Measurements from ENCODE around the gene ANXA6.

The ANXA6 gene

DNA sequence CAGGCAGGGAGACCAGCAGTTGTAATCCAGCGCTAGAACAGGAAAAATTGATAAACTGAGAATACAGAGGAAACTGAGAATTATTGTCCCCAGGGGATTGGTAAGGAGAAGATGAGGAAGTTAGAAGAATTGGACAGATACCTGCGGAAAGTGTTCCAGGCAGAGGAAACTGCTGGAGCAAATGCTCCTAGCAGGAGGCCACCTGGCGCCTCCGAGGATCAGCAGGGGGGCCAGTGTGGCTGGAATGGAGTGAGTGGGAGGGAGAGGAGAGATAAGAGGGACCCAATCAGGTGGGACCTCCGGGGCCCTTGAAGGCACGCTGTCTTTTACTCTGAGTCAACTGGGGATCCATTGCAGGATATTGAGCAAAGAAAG lies 695 bp upstream of the ANXA6 start:
- H3K4me3 ChIP-seq (ENCODE audit: low read depth in 1 of 2, low read length in 2 of 2) = peak overlapping the region; percentile 72 to 85; a peak in 3 of 4 replicates
- H3K36me3 ChIP-seq (ENCODE audit: insufficient read depth, low read length) = no peaks in the 10 kb centered on the region; the same call in 1 of the 2 replicates
- no peak for TF ChIP-seq EZH2 (IDR thresholded peaks at IDR 0.05; ENCODE audit: borderline replicate concordance, low read depth, low read length, severe bottlenecking)
- TF ChIP-seq, protein P1, sequence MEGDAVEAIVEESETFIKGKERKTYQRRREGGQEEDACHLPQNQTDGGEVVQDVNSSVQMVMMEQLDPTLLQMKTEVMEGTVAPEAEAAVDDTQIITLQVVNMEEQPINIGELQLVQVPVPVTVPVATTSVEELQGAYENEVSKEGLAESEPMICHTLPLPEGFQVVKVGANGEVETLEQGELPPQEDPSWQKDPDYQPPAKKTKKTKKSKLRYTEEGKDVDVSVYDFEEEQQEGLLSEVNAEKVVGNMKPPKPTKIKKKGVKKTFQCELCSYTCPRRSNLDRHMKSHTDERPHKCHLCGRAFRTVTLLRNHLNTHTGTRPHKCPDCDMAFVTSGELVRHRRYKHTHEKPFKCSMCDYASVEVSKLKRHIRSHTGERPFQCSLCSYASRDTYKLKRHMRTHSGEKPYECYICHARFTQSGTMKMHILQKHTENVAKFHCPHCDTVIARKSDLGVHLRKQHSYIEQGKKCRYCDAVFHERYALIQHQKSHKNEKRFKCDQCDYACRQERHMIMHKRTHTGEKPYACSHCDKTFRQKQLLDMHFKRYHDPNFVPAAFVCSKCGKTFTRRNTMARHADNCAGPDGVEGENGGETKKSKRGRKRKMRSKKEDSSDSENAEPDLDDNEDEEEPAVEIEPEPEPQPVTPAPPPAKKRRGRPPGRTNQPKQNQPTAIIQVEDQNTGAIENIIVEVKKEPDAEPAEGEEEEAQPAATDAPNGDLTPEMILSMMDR (IDR thresholded peaks at IDR 0.05; ENCODE audit: borderline replicate concordance, extremely low read depth, low read length, poor library complexity, severe bottlenecking) = no peak
- no peaks in the 10 kb centered on the region for H3K9me3 ChIP-seq (ENCODE audit: insufficient read depth, low read length, severe bottlenecking)
- H3K4me1 ChIP-seq (ENCODE audit: insufficient read depth, low read length) = peaks cover 52% of the 10 kb centered on the region
- ATAC-seq (ENCODE audit: insufficient read depth, low read depth) (no peak), DNase-seq (no peak)
- H3K27me3 ChIP-seq (ENCODE audit: insufficient read depth, low read length, poor library complexity) = no peaks in the 10 kb centered on the region
- H3K9ac ChIP-seq (ENCODE audit: low read depth, low read length) = peak overlapping the region; percentile 87
- peak overlapping the region; percentile 88 for H2AFZ ChIP-seq (ENCODE audit: low read depth, low read length)
- peaks cover 11% of the 10 kb centered on the region for H4K20me1 ChIP-seq (ENCODE audit: insufficient read depth, low read length)
- H3K27ac ChIP-seq (ENCODE audit: low read length) = peak overlapping the region; percentile 87
- peaks cover 54% of the 10 kb centered on the region for H3K79me2 ChIP-seq (ENCODE audit: insufficient read depth, low read length)
- H3K4me2 ChIP-seq (ENCODE audit: insufficient read depth, low read length) = peak overlapping the region; percentile 88

DNA sequence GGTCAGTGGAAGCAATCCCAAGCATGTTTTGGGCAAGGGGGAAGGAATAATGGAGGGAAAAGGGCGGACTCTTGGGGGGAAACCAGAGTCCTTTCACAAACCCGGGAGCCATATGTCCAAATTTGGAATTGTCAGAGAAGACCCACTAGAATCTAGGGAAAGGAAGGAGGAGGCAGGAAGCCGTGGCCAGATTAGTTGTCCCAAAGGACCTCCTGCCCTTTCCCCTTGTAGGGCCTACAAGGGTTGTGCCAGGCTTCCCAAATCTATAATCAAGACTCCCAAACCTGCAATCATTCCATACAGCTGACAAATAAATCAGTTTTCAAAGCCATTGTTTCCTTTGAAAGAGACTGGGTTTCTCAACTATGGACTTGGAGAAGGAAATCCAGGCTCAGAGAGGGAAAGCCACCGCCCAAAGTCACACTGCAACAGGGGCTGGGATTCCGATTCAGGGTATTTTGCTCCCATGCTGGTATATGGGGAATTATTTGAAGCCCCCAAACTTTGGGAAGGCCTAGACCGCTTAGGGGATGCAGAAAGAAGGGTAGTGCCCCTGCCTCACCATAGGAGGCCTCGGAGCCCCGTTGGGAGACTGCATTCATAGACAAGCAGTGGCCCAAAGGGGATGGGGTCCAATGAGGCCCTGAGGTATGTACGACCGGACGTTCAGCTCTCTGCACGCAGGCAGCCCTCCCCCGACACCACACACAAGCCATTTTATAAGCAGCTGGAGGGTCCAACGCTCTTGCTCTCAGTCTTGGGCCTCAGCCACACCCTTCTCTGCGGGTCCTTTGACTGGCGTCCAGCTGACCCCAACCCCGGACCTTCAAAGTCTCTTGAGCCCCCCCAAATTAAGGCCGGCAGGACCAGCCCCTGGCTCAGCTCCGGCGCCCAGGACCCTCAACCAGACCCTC lies 815 bp downstream of the ANXA6 start:
- peak; percentile 27 for ATAC-seq (ENCODE audit: insufficient read depth, low read depth)
- Histone ChIP-seq H3K4me2 (ENCODE audit: insufficient read depth, low read length) (peak overlapping the region; percentile 88), H3K4me1 (ENCODE audit: insufficient read depth, low read length) (peaks cover 67% of the 10 kb centered on the region), H3K27me3 (ENCODE audit: insufficient read depth, low read length, poor library complexity) (no peaks in the 10 kb centered on the region), H3K27ac (ENCODE audit: low read length) (peak overlapping the region; percentile 87), H3K36me3 (ENCODE audit: insufficient read depth, low read length) (peaks cover 5% of the 10 kb centered on the region; the same call in 1 of the 2 replicates), H3K79me2 (ENCODE audit: insufficient read depth, low read length) (peaks cover 69% of the 10 kb centered on the region), H3K9me3 (ENCODE audit: insufficient read depth, low read length, severe bottlenecking) (no peaks in the 10 kb centered on the region), H4K20me1 (ENCODE audit: insufficient read depth, low read length) (peaks cover 11% of the 10 kb centered on the region), H3K9ac (ENCODE audit: low read depth, low read length) (peak overlapping the region; percentile 87), H3K4me3 (ENCODE audit: low read depth in 1 of 2, low read length in 2 of 2) (peak overlapping the region; percentile 72 to 85), H2AFZ (ENCODE audit: low read depth, low read length) (peak overlapping the region; percentile 88)
- no peak for TF ChIP-seq EZH2 (IDR thresholded peaks at IDR 0.05; ENCODE audit: borderline replicate concordance, low read depth, low read length, severe bottlenecking)
- TF ChIP-seq, protein P1 (IDR thresholded peaks at IDR 0.05; ENCODE audit: borderline replicate concordance, extremely low read depth, low read length, poor library complexity, severe bottlenecking) = peak; percentile 36
- peak; percentile 46 for DNase-seq

DNA sequence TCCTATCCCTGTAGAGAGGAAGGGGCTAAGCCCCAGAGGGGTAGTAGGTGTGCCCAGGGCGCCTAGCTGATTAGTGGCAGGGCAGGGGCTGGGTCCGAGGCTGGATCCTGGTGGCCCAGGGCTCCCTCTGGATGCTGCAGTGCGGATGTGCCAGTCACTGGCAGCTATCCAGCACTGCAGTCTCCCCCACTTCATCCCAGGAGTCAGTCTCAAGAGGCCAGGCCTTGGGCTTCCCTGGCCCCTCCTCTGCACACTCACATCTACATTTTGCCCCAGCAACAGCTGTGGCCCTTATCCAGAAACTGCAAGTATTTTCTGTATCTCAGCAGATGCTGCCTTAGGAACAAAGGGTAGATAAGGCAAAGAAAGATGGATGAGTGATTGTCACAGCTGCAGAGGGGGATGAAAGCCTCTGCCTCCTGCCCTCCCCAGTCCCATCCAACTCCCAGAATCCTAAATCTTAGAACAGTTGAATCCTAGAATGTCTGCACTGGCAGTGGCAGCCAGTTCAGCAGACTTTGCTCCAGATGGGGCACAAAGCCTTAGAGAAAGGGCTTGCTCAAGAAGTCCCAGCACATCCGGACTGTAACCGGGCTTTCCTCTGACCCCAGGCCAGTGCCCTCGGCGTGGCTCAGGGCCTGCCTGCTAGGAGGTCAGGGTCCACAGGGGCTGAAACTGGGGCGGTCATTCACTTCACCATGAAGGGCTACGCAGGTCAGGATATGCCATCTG lies 1.6 kb downstream of the ANXA6 start:
- ATAC-seq (ENCODE audit: insufficient read depth, low read depth) = peak; percentile 54
- peaks cover 5% of the 10 kb centered on the region; the same call in 1 of the 2 replicates for H3K36me3 ChIP-seq (ENCODE audit: insufficient read depth, low read length)
- peak overlapping the region; percentile 87 for H3K27ac ChIP-seq (ENCODE audit: low read length)
- no peak overlapping the region for H2AFZ ChIP-seq (ENCODE audit: low read depth, low read length)
- H4K20me1 ChIP-seq (ENCODE audit: insufficient read depth, low read length) = peaks cover 11% of the 10 kb centered on the region
- TF ChIP-seq, protein P1 (IDR thresholded peaks at IDR 0.05; ENCODE audit: borderline replicate concordance, extremely low read depth, low read length, poor library complexity, severe bottlenecking) = peak; percentile 2
- TF ChIP-seq EZH2 (IDR thresholded peaks at IDR 0.05; ENCODE audit: borderline replicate concordance, low read depth, low read length, severe bottlenecking) = no peak
- H3K27me3 ChIP-seq (ENCODE audit: insufficient read depth, low read length, poor library complexity) = no peaks in the 10 kb centered on the region
- peak overlapping the region; percentile 88 for H3K4me2 ChIP-seq (ENCODE audit: insufficient read depth, low read length)
- DNase-seq = peak; percentile 62
- H3K4me1 ChIP-seq (ENCODE audit: insufficient read depth, low read length) = peaks cover 75% of the 10 kb centered on the region
- no peaks in the 10 kb centered on the region for H3K9me3 ChIP-seq (ENCODE audit: insufficient read depth, low read length, severe bottlenecking)
- peak overlapping the region; percentile 87 for H3K9ac ChIP-seq (ENCODE audit: low read depth, low read length)
- H3K79me2 ChIP-seq (ENCODE audit: insufficient read depth, low read length) = peaks cover 77% of the 10 kb centered on the region
- H3K4me3 ChIP-seq (ENCODE audit: low read depth in 1 of 2, low read length in 2 of 2) = peak overlapping the region in 1 of 2 experiments; percentile 85; a peak in 3 of 4 replicates
